ENCODE results near the gene SUGCT. TPM values are rescaled to one million over a fixed set of nuclear protein-coding genes. Genes with fewer than 3 reads are reported as not detected.

SUGCT gene
- total RNA-seq, 1 donor from 2014 or later = 12.0 TPM

DNA sequence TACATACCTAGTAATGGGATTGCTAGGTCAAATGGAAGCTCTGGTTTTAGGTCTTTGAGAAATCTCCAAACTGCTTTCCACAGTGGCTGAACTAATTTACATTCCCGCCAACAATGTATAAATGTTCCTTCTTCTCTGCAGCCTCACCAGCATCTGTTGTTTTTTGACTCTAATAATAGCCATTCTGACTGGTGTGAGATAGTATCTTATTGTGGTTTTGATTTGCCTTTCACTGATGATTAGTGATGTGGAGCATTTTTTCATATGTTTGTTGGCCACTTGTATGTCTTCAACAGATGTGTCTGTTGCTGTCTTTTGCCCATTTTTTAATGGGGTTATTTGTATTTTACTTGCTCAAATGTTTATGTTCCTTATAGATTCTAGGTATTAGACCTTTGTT, 675.5 kb downstream of the SUGCT start:
- Histone ChIP-seq H3K27me3 (ENCODE audit: control insufficient read depth in 3 of 3, insufficient read depth in 3 of 3, low read length in 3 of 3) (no peaks in the 10 kb centered on the region), H3K9ac (ENCODE audit: low read depth in 1 of 3, low read length in 3 of 3) (no peak overlapping the region), H3K27ac (ENCODE audit: low read depth, low read length) (no peak overlapping the region), H3K4me3 (ENCODE audit: low read length in 3 of 3) (no peak overlapping the region), H3K9me3 (ENCODE audit: control insufficient read depth in 3 of 3, low read length in 3 of 3) (peaks cover 0 to 3% (median 0%) of the 10 kb centered on the region in 3 donors), H3K36me3 (ENCODE audit: control insufficient read depth in 3 of 3, insufficient read depth in 3 of 3, low read length in 3 of 3) (no peaks in the 10 kb centered on the region), H3K4me1 (ENCODE audit: control insufficient read depth in 3 of 3, insufficient read depth in 3 of 3, low read length in 3 of 3) (no peaks in the 10 kb centered on the region)

- Histone ChIP-seq H3K27me3 (ENCODE audit: control insufficient read depth in 3 of 3, insufficient read depth in 3 of 3, low read length in 3 of 3) (no peaks in the 10 kb centered on the region), H3K4me1 (ENCODE audit: control insufficient read depth in 3 of 3, insufficient read depth in 3 of 3, low read length in 3 of 3) (no peaks in the 10 kb centered on the region), H3K27ac (ENCODE audit: low read depth, low read length) (no peak overlapping the region), H3K36me3 (ENCODE audit: control insufficient read depth in 3 of 3, insufficient read depth in 3 of 3, low read length in 3 of 3) (no peaks in the 10 kb centered on the region), H3K9ac (ENCODE audit: low read depth in 1 of 3, low read length in 3 of 3) (no peak overlapping the region), H3K4me3 (ENCODE audit: low read length in 3 of 3) (no peak overlapping the region), H3K9me3 (ENCODE audit: control insufficient read depth in 3 of 3, low read length in 3 of 3) (peaks cover 0 to 3% (median 2%) of the 10 kb centered on the region in 3 donors)
Observed at GRCh38 chr7:40811666-40812065, 676.9 kb downstream of the SUGCT start.

DNA sequence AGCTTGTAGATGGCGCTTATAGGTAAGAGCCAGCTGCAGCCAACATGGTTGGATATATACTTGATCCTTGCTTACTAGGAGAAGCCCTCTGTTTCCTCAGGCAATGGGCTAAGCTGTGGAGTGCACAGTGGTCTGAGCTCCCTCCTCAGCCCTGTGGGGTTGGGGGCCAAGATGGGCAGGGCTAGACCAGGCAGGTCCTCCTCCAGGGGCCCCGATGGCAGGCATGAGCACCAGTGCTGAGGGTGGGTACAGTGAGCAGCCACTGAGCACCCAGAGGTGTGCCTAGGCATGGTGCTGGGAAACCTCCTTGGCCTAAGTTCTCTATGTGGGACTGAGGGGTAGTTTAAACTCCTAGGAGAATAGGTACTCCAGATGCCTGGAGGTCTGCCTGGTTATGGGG, 680.2 kb downstream of the SUGCT start:
- Histone ChIP-seq H3K27me3 (ENCODE audit: control insufficient read depth in 3 of 3, insufficient read depth in 3 of 3, low read length in 3 of 3) (no peaks in the 10 kb centered on the region), H3K4me3 (ENCODE audit: low read length in 3 of 3) (no peak overlapping the region), H3K9me3 (ENCODE audit: control insufficient read depth in 3 of 3, low read length in 3 of 3) (peaks cover 0 to 3% (median 2%) of the 10 kb centered on the region in 3 donors), H3K9ac (ENCODE audit: low read depth in 1 of 3, low read length in 3 of 3) (no peak overlapping the region), H3K4me1 (ENCODE audit: control insufficient read depth in 3 of 3, insufficient read depth in 3 of 3, low read length in 3 of 3) (no peaks in the 10 kb centered on the region), H3K27ac (ENCODE audit: low read depth, low read length) (no peak overlapping the region), H3K36me3 (ENCODE audit: control insufficient read depth in 3 of 3, insufficient read depth in 3 of 3, low read length in 3 of 3) (no peaks in the 10 kb centered on the region)

DNA sequence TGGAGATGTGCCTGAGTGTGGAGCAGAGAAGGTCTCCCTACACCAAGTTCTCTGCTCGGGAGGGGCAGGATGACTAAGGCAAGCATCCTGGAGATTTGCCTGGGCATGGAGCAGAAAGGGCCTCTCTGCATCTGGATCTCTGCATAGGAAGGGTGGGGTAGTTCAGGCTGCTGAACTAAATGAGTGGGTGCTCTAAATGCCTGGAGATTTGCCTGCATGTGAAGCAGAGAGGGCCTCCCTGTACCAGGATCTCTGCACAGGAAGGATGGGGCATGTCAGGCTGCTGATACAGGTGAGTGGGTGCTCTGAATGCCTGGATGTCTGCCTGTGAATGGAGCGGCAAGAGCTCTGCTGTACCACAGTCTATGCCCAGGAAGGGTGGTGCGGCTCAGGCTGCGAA, 680.7 kb downstream of the SUGCT start:
- H3K9me3 ChIP-seq (ENCODE audit: control insufficient read depth in 3 of 3, low read length in 3 of 3) = peaks cover 0 to 3% (median 2%) of the 10 kb centered on the region in 3 donors
- H3K9ac ChIP-seq (ENCODE audit: low read depth in 1 of 3, low read length in 3 of 3) = no peak overlapping the region
- no peaks in the 10 kb centered on the region for H3K36me3 ChIP-seq (ENCODE audit: control insufficient read depth in 3 of 3, insufficient read depth in 3 of 3, low read length in 3 of 3)
- H3K27me3 ChIP-seq (ENCODE audit: control insufficient read depth in 3 of 3, insufficient read depth in 3 of 3, low read length in 3 of 3) = no peaks in the 10 kb centered on the region
- H3K4me3 ChIP-seq (ENCODE audit: low read length in 3 of 3) = no peak overlapping the region
- no peaks in the 10 kb centered on the region for H3K4me1 ChIP-seq (ENCODE audit: control insufficient read depth in 3 of 3, insufficient read depth in 3 of 3, low read length in 3 of 3)
- H3K27ac ChIP-seq (ENCODE audit: low read depth, low read length) = no peak overlapping the region

DNA sequence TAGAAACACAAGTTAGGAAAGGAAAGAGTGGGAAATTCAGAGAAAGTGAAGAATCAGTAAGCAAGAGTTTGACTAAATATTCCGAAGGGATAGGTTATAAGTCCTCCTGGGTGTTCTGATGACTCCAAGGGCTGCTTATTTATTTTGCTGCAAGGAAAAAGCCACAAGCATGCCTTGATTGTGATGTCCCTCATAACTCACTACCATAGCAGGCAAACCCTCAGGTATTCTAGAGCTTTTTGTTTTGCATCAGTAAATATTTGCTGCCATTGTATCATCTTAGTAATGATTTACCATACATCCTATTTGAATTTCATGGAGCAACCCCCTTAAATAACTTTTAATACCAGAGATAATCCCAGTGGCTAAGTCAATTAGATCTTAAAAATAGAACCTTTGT, 688.1 kb downstream of the SUGCT start:
- H3K27me3 ChIP-seq (ENCODE audit: control insufficient read depth in 3 of 3, insufficient read depth in 3 of 3, low read length in 3 of 3) = no peaks in the 10 kb centered on the region
- H3K36me3 ChIP-seq (ENCODE audit: control insufficient read depth in 3 of 3, insufficient read depth in 3 of 3, low read length in 3 of 3) = no peaks in the 10 kb centered on the region
- H3K4me3 ChIP-seq (ENCODE audit: low read length in 3 of 3) = no peak overlapping the region
- H3K9ac ChIP-seq (ENCODE audit: low read depth in 1 of 3, low read length in 3 of 3) = no peak overlapping the region
- no peaks in the 10 kb centered on the region for H3K9me3 ChIP-seq (ENCODE audit: control insufficient read depth in 3 of 3, low read length in 3 of 3)
- H3K4me1 ChIP-seq (ENCODE audit: control insufficient read depth in 3 of 3, insufficient read depth in 3 of 3, low read length in 3 of 3) = peaks cover 0 to 4% (median 3%) of the 10 kb centered on the region in 3 donors
- H3K27ac ChIP-seq (ENCODE audit: low read depth, low read length) = no peak overlapping the region

GRCh38 chr7:40824461-40824860, 689.7 kb downstream of the SUGCT start:
- H3K9ac ChIP-seq (ENCODE audit: low read depth in 1 of 3, low read length in 3 of 3) = no peak overlapping the region
- no peaks in the 10 kb centered on the region for H3K27me3 ChIP-seq (ENCODE audit: control insufficient read depth in 3 of 3, insufficient read depth in 3 of 3, low read length in 3 of 3)
- H3K4me1 ChIP-seq (ENCODE audit: control insufficient read depth in 3 of 3, insufficient read depth in 3 of 3, low read length in 3 of 3) = peaks cover 0 to 4% (median 3%) of the 10 kb centered on the region in 3 donors
- no peaks in the 10 kb centered on the region for H3K36me3 ChIP-seq (ENCODE audit: control insufficient read depth in 3 of 3, insufficient read depth in 3 of 3, low read length in 3 of 3)
- no peak overlapping the region for H3K4me3 ChIP-seq (ENCODE audit: low read length in 3 of 3)
- H3K9me3 ChIP-seq (ENCODE audit: control insufficient read depth in 3 of 3, low read length in 3 of 3) = no peaks in the 10 kb centered on the region
- H3K27ac ChIP-seq (ENCODE audit: low read depth, low read length) = no peak overlapping the region

DNA sequence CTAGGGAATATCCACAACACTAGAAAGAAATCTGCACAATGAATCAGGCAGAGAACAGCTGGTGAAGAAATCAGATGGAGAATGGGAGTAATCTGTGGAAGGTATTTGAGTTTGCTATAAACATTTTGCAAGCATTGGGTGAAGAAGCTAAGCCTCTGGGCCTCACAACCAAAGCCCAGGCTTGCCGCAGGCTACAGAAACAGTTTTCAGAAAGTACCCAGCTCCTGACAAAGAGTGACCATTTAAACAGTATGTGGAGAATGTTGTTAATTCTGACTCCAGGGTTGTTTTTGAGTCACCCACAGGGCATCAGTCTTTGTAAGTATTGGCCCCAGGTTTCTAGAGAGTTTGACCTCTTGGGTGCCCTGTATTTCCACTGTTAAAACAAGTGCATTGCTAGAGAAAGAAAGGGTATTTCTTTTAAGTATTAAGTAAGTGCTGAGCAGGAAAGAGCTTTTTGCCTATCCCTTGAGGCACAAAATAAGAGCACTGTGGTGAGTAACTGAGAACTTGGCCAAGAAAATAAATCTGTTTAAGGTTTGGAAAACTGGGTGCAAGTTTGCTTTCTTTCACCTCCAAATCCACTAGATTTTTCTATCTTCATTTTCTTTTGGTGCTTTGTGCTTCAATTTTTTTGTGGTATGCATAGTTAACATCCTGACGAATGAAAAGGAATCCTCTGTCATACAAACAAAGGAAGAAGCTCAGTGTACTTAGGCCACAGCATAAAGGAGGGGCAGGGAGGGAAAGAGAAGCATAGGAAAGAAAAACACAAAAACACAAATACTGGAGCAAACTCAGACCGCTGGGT, 691.8 kb downstream of the SUGCT start:
- H3K27me3 ChIP-seq (ENCODE audit: control insufficient read depth in 3 of 3, insufficient read depth in 3 of 3, low read length in 3 of 3) = no peaks in the 10 kb centered on the region
- peaks cover 0 to 4% (median 3%) of the 10 kb centered on the region in 3 donors for H3K4me1 ChIP-seq (ENCODE audit: control insufficient read depth in 3 of 3, insufficient read depth in 3 of 3, low read length in 3 of 3)
- H3K9ac ChIP-seq (ENCODE audit: low read depth in 1 of 3, low read length in 3 of 3) = no peak overlapping the region
- H3K27ac ChIP-seq (ENCODE audit: low read depth, low read length) = no peak overlapping the region
- no peaks in the 10 kb centered on the region for H3K36me3 ChIP-seq (ENCODE audit: control insufficient read depth in 3 of 3, insufficient read depth in 3 of 3, low read length in 3 of 3)
- no peak overlapping the region for H3K4me3 ChIP-seq (ENCODE audit: low read length in 3 of 3)
- no peaks in the 10 kb centered on the region for H3K9me3 ChIP-seq (ENCODE audit: control insufficient read depth in 3 of 3, low read length in 3 of 3)

- Histone ChIP-seq H3K36me3 (ENCODE audit: control insufficient read depth in 3 of 3, insufficient read depth in 3 of 3, low read length in 3 of 3) (no peaks in the 10 kb centered on the region), H3K4me3 (ENCODE audit: low read length in 3 of 3) (no peak overlapping the region), H3K9me3 (ENCODE audit: control insufficient read depth in 3 of 3, low read length in 3 of 3) (no peaks in the 10 kb centered on the region), H3K9ac (ENCODE audit: low read depth in 1 of 3, low read length in 3 of 3) (no peak overlapping the region), H3K27me3 (ENCODE audit: control insufficient read depth in 3 of 3, insufficient read depth in 3 of 3, low read length in 3 of 3) (no peaks in the 10 kb centered on the region), H3K4me1 (ENCODE audit: control insufficient read depth in 3 of 3, insufficient read depth in 3 of 3, low read length in 3 of 3) (peaks cover 0 to 4% (median 3%) of the 10 kb centered on the region in 3 donors), H3K27ac (ENCODE audit: low read depth, low read length) (no peak overlapping the region)
Observed at GRCh38 chr7:40827222-40828085, 692.6 kb downstream of the SUGCT start.

DNA sequence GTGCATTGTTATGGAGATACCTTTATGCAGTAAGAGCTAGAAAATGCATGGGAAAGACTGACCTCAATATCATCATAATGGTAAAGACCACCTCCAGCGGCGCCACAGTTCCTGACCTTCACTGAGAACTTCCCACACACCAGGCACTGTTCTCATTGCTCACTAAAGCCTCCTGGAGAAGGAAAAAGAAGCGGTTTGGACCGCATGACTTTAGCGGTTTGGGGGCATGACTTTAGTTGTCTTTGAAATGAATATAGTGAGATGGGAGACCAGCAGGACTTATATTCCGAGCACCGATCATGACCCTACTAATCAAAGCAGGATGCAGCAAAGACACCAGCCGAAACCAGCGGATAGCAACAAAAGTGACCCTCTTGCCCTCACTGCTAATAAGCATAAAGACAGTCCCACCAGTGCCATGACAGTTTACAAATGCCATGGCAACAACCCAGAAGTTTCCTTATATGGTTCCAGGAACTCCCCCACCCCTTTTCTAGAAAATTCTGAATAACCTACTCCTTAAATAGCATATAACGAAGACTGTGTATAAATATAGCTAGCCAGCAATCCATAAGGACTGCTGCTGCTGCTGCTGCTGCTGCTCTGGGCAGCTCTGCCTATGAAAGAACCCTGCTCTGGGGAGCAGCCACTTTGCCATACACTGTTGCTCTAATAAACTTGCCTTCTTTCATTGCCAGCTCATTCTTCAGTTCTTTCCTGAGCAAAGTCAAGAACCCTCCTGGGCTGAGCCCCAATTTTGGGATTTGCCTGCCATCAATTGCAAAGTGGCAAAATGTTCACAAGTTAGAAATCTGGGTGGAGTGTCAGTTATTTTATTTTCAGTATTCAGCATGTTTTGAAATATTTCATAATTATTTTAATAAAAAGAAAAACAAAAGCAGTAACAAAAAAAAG, 694.1 kb downstream of the SUGCT start:
- Histone ChIP-seq H3K27me3 (ENCODE audit: control insufficient read depth in 3 of 3, insufficient read depth in 3 of 3, low read length in 3 of 3) (no peaks in the 10 kb centered on the region), H3K4me1 (ENCODE audit: control insufficient read depth in 3 of 3, insufficient read depth in 3 of 3, low read length in 3 of 3) (peaks cover 0 to 4% (median 3%) of the 10 kb centered on the region in 3 donors), H3K9ac (ENCODE audit: low read depth in 1 of 3, low read length in 3 of 3) (no peak overlapping the region), H3K27ac (ENCODE audit: low read depth, low read length) (no peak overlapping the region), H3K9me3 (ENCODE audit: control insufficient read depth in 3 of 3, low read length in 3 of 3) (no peaks in the 10 kb centered on the region), H3K4me3 (ENCODE audit: low read length in 3 of 3) (no peak overlapping the region), H3K36me3 (ENCODE audit: control insufficient read depth in 3 of 3, insufficient read depth in 3 of 3, low read length in 3 of 3) (no peaks in the 10 kb centered on the region)
